ENCODE data around the gene KRTAP21-1. TPM values are rescaled to one million over a fixed set of nuclear protein-coding genes. Genes with fewer than 3 reads are reported as not detected.

The KRTAP21-1 gene
- polyA plus RNA-seq, 1 donor (not counting 4 experiments of a cell fraction or from before 2014, with no cell fraction given): not detected

DNA sequence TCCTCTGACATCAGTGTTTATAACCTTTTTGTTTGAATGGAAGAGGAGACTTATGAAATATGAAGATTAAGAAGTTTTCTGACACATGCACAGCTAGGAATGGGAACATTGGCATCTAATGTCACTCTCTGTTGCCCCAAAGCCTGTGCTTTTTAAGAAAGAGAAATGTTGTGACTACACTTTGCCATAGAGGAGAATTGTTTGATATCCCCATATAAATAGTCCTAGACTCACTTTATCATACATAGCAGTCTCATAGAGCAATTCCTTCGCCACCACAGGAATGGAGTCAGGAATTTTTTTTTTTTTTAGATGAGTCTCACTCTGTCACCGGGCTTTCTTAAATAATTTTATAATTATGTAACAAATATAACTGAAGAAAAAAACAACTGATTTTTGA lies 38.1 kb downstream of the KRTAP21-1 start:
- Histone ChIP-seq H3K9me1 (ENCODE audit: control insufficient read depth, extremely low read depth, insufficient read depth, low read length) (no peaks in the 10 kb centered on the region), H3K27me3 (ENCODE audit: control insufficient read depth, extremely low read depth, insufficient read depth, low read length) (no peaks in the 10 kb centered on the region), H4K20me1 (ENCODE audit: control insufficient read depth, extremely low read depth, insufficient read depth, low read length) (no peaks in the 10 kb centered on the region), H3K36me3 (ENCODE audit: control insufficient read depth in 2 of 2, extremely low read depth in 1 of 2, insufficient read depth in 2 of 2, low read length in 2 of 2) (no peaks in the 10 kb centered on the region), H3K4me2 (ENCODE audit: control insufficient read depth, extremely low read depth, insufficient read depth, low read depth, low read length) (no peak overlapping the region), H3K9me3 (ENCODE audit: control insufficient read depth, low read depth, low read length) (no peaks in the 10 kb centered on the region), H3K4me1 (ENCODE audit: control insufficient read depth, extremely low read depth, insufficient read depth, low read length) (peaks cover 27% of the 10 kb centered on the region), H3K27ac (ENCODE audit: control insufficient read depth, insufficient read depth, low read length) (peak overlapping the region; percentile 81), H3K9ac (ENCODE audit: control insufficient read depth, extremely low read depth, insufficient read depth, low read length) (no peak overlapping the region), H2AFZ (ENCODE audit: control insufficient read depth, low read length) (no peak overlapping the region), H3K79me2 (ENCODE audit: control insufficient read depth, insufficient read depth, low read length) (no peaks in the 10 kb centered on the region), H3K4me3 (ENCODE audit: control insufficient read depth in 2 of 3, extremely low read depth in 1 of 3, insufficient read depth in 2 of 3, low read depth in 1 of 3, low read length in 3 of 3) (no peak overlapping the region)
- FAIRE-seq (no peak), DNase-seq (ENCODE audit: low read depth, low spot score) (no peak)
- TF ChIP-seq, protein P1, sequence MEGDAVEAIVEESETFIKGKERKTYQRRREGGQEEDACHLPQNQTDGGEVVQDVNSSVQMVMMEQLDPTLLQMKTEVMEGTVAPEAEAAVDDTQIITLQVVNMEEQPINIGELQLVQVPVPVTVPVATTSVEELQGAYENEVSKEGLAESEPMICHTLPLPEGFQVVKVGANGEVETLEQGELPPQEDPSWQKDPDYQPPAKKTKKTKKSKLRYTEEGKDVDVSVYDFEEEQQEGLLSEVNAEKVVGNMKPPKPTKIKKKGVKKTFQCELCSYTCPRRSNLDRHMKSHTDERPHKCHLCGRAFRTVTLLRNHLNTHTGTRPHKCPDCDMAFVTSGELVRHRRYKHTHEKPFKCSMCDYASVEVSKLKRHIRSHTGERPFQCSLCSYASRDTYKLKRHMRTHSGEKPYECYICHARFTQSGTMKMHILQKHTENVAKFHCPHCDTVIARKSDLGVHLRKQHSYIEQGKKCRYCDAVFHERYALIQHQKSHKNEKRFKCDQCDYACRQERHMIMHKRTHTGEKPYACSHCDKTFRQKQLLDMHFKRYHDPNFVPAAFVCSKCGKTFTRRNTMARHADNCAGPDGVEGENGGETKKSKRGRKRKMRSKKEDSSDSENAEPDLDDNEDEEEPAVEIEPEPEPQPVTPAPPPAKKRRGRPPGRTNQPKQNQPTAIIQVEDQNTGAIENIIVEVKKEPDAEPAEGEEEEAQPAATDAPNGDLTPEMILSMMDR (optimal IDR thresholded peaks at IDR 0.05 in 1 of 3, IDR thresholded peaks at IDR 0.05 in 1 of 3, conservative IDR thresholded peaks at IDR 0.05 in 1 of 3; ENCODE audit: extremely low read depth in 1 of 3, insufficient read depth in 2 of 3, low read length in 3 of 3): no peak
- no peak for TF ChIP-seq EZH2 (IDR thresholded peaks at IDR 0.05; ENCODE audit: low read length)
- dilution Hi-C loops (cut with MboI; ENCODE audit: extremely low pct_ligation_motif_present, low sequenced_read_pairs): no loop called here

DNA sequence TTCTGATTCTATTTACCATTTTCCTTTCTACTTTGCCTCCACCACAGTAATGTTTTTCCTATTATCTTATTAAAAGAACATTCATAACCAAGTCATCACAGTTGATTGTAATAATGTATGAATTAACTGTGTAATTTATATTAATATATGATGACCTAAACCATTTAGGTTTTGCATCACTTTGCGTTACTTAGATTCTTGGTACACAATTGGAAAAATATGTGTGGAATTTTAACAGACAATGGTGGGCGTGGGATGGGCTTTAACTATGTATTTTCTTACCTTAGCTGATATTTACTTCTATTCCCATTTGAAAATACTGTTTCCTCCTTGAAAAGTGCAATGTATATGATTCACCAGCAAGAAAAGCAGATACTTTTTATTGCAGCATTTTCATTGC lies 40.3 kb downstream of the KRTAP21-1 start:
- H3K4me1 ChIP-seq (ENCODE audit: control insufficient read depth, extremely low read depth, insufficient read depth, low read length): peaks cover 27% of the 10 kb centered on the region
- no peaks in the 10 kb centered on the region for H3K36me3 ChIP-seq (ENCODE audit: control insufficient read depth in 2 of 2, extremely low read depth in 1 of 2, insufficient read depth in 2 of 2, low read length in 2 of 2)
- DNase-seq (ENCODE audit: low read depth, low spot score) (peak; percentile 33), FAIRE-seq (no peak)
- dilution Hi-C loops (cut with MboI; ENCODE audit: extremely low pct_ligation_motif_present, low sequenced_read_pairs): no loop called here
- peak overlapping the region; percentile 6 for H3K4me2 ChIP-seq (ENCODE audit: control insufficient read depth, extremely low read depth, insufficient read depth, low read depth, low read length)
- TF ChIP-seq, protein P1 (optimal IDR thresholded peaks at IDR 0.05 in 1 of 3, IDR thresholded peaks at IDR 0.05 in 1 of 3, conservative IDR thresholded peaks at IDR 0.05 in 1 of 3; ENCODE audit: extremely low read depth in 1 of 3, insufficient read depth in 2 of 3, low read length in 3 of 3): no peak
- no peak for TF ChIP-seq EZH2 (IDR thresholded peaks at IDR 0.05; ENCODE audit: low read length)
- H3K4me3 ChIP-seq (ENCODE audit: control insufficient read depth in 2 of 3, extremely low read depth in 1 of 3, insufficient read depth in 2 of 3, low read depth in 1 of 3, low read length in 3 of 3): no peak overlapping the region
- H3K79me2 ChIP-seq (ENCODE audit: control insufficient read depth, insufficient read depth, low read length): no peaks in the 10 kb centered on the region
- no peaks in the 10 kb centered on the region for H4K20me1 ChIP-seq (ENCODE audit: control insufficient read depth, extremely low read depth, insufficient read depth, low read length)
- no peaks in the 10 kb centered on the region for H3K9me1 ChIP-seq (ENCODE audit: control insufficient read depth, extremely low read depth, insufficient read depth, low read length)
- H3K9me3 ChIP-seq (ENCODE audit: control insufficient read depth, low read depth, low read length): no peaks in the 10 kb centered on the region
- no peaks in the 10 kb centered on the region for H3K27me3 ChIP-seq (ENCODE audit: control insufficient read depth, extremely low read depth, insufficient read depth, low read length)
- peak overlapping the region; percentile 70 for H3K27ac ChIP-seq (ENCODE audit: control insufficient read depth, insufficient read depth, low read length)
- peak overlapping the region; percentile 39 for H3K9ac ChIP-seq (ENCODE audit: control insufficient read depth, extremely low read depth, insufficient read depth, low read length)
- H2AFZ ChIP-seq (ENCODE audit: control insufficient read depth, low read length): peak overlapping the region; percentile 4
